GM23338 (cell line): ENCODE results near the gene WWOX. TPM values are rescaled to one million over a fixed set of nuclear protein-coding genes. Genes with fewer than 3 reads are reported as not detected.

ENCODE experiments used
- ATAC-seq: fragments of 200-7000 bp; cut with Tn5 transposase; 3 replicates; pipeline ENCODE4 v1.9.1; 2020
- DNase-seq: peaks from one replicate; pipeline ENCODE4 v3.0.0-alpha.2; 2015; ENCODE audit warnings: low spot score
- H2AFZ ChIP-seq: fragments of 200-600 bp; sonication (generic); 2 replicates; pipeline ENCODE4 v1.8.0; 2016; ENCODE audit warnings: antibody characterized with exemption, mild to moderate bottlenecking, moderate library complexity
- H3F3A ChIP-seq: fragments of 200-600 bp; sonication (generic); replicated peaks from 2 replicates; pipeline ENCODE4 v1.8.0; 2017; ENCODE audit warnings: antibody characterized with exemption, mixed run types, low read depth
- H3K27ac ChIP-seq: fragments of 200-600 bp; sonication (generic); 2 replicates; pipeline ENCODE4 v1.6.1; 2016; ENCODE audit warnings: low read depth
- H3K27me3 ChIP-seq: fragments of 200-600 bp; sonication (generic); 2 replicates; pipeline ENCODE4 v1.8.0; 2016; ENCODE audit warnings: mild to moderate bottlenecking, mixed run types, moderate library complexity; ENCODE audit not compliant: insufficient read depth
- H3K36me3 ChIP-seq: fragments of 200-600 bp; sonication (generic); 2 replicates; pipeline ENCODE4 v1.8.0; 2016; ENCODE audit warnings: mild to moderate bottlenecking; ENCODE audit not compliant: insufficient read depth
- H3K4me1 ChIP-seq: fragments of 200-600 bp; sonication (generic); 2 replicates; pipeline ENCODE4 v1.8.0; 2016; ENCODE audit warnings: mild to moderate bottlenecking, moderate library complexity; ENCODE audit not compliant: insufficient read depth
- H3K4me2 ChIP-seq: fragments of 200-600 bp; sonication (generic); 2 replicates; pipeline ENCODE4 v1.7.1; 2017; ENCODE audit warnings: mixed run types
- H3K4me3 ChIP-seq: fragments of 200-600 bp; sonication (generic); 2 replicates; pipeline ENCODE4 v1.6.1; 2016; ENCODE audit warnings: mixed run types
- H3K79me2 ChIP-seq: fragments of 200-600 bp; sonication (generic); replicated peaks from 2 replicates; pipeline ENCODE4 v1.8.0; 2017; ENCODE audit warnings: mild to moderate bottlenecking; ENCODE audit not compliant: insufficient read depth
- H3K9me2 ChIP-seq: fragments of 200-600 bp; sonication (generic); 2 replicates; pipeline ENCODE4 v1.8.0; 2017; ENCODE audit not compliant: insufficient read depth
- H4K20me1 ChIP-seq: fragments of 200-600 bp; sonication (generic); replicated peaks from 2 replicates; pipeline ENCODE4 v1.8.0; 2017; ENCODE audit warnings: mild to moderate bottlenecking; ENCODE audit not compliant: insufficient read depth
- H3K27ac Mint-ChIP-seq: 2 replicates; pipeline ENCODE4 v1.8.0; 2020; ENCODE audit warnings: inconsistent platforms, mild to moderate bottlenecking, moderate library complexity, mixed read lengths
- H3K27me3 Mint-ChIP-seq: 3 replicates; pipeline ENCODE4 v1.8.0; 2022; ENCODE audit warnings: low read depth, mild to moderate bottlenecking, moderate library complexity, mixed read lengths, inconsistent platforms; ENCODE audit not compliant: insufficient read depth, poor library complexity
- H3K36me3 Mint-ChIP-seq: 3 replicates; pipeline ENCODE4 v1.8.0; 2021; ENCODE audit warnings: low read depth, mild to moderate bottlenecking, inconsistent platforms, moderate library complexity, mixed read lengths
- H3K4me1 Mint-ChIP-seq: 3 replicates; pipeline ENCODE4 v1.8.0; 2020; ENCODE audit warnings: mild to moderate bottlenecking, inconsistent platforms, mixed read lengths
- H3K4me3 Mint-ChIP-seq: 3 replicates; pipeline ENCODE4 v1.8.0; 2021; ENCODE audit warnings: moderate library complexity, mild to moderate bottlenecking, inconsistent platforms, mixed read lengths
- H3K9me3 Mint-ChIP-seq: 3 replicates; pipeline ENCODE4 v1.8.0; 2020; ENCODE audit warnings: moderate library complexity, mild to moderate bottlenecking, inconsistent platforms, mixed read lengths
- EZH2 ChIP-seq: fragments of 200-600 bp; sonication (generic); IDR thresholded peaks from one replicate; pipeline ENCODE4 v1.8.0; 2017; ENCODE audit warnings: antibody characterized with exemption, mild to moderate bottlenecking, low read depth; ENCODE audit not compliant: unreplicated experiment
- EZH2phosphoT487 ChIP-seq: fragments of 200-600 bp; sonication (generic); IDR thresholded peaks from one replicate; pipeline ENCODE4 v1.8.1; 2018; ENCODE audit warnings: antibody characterized with exemption; ENCODE audit not compliant: unreplicated experiment
- REST ChIP-seq: IDR thresholded peaks from one replicate; pipeline ENCODE4 v1.6.1; 2018; ENCODE audit warnings: antibody characterized with exemption; ENCODE audit not compliant: unreplicated experiment
- STAT1 ChIP-seq: IDR thresholded peaks from one replicate; pipeline ENCODE4 v1.6.1; 2016; ENCODE audit warnings: antibody characterized with exemption; ENCODE audit not compliant: unreplicated experiment
- ZNF114 ChIP-seq: fragments of 250-450 bp; sonication (Bioruptor Pico); IDR thresholded peaks from 2 replicates; pipeline ENCODE4 v1.5.0; 2020; ENCODE audit warnings: mild to moderate bottlenecking, moderate library complexity
- ZNF462 ChIP-seq: fragments of 250-450 bp; sonication (Bioruptor Pico); IDR thresholded peaks from 2 replicates; pipeline ENCODE4 v1.5.0; 2020; ENCODE audit warnings: mild to moderate bottlenecking, moderate library complexity
- polyA plus RNA-seq: library from polyadenylated mRNA; unstranded; fragments of >200 nt; fragmentation: Nextera tagmentation; extraction: Ambion mirVana; gene quantifications from 2 replicates; pipeline ENCODE4 v1.2.1, GENCODE V29; 2016
- total RNA-seq: library from RNA; depleted of rRNA; stranded (reverse); fragments of >200 nt; shearing (Covaris generic); gene quantifications from 2 replicates; pipeline ENCODE4 v1.2.3, GENCODE V29; 2014

The WWOX gene
- total and polyA plus RNA-seq, 2 experiments from 2014 or later, result 10.0 to 19.3 TPM

- Histone ChIP-seq H4K20me1 (no peaks in the 10 kb centered on the region; the same call in 1 of the 2 replicates), H3K4me3 (no peak overlapping the region), H3K27ac (no peak overlapping the region), H3K4me2 (no peak overlapping the region), H3K27me3 (no peaks in the 10 kb centered on the region), H3K79me2 (no peaks in the 10 kb centered on the region), H3K9me2 (no peaks in the 10 kb centered on the region), H2AFZ (no peak overlapping the region), H3K4me1 (peaks cover 8% of the 10 kb centered on the region), H3K36me3 (no peaks in the 10 kb centered on the region), H3F3A (no peaks in the 10 kb centered on the region)
- Mint-ChIP-seq H3K36me3 (no peaks in the 10 kb centered on the region), H3K9me3 (no peaks in the 10 kb centered on the region), H3K4me3 (no peak overlapping the region), H3K27me3 (peaks cover 3% of the 10 kb centered on the region), H3K27ac (no peak overlapping the region), H3K4me1 (peaks cover 12% of the 10 kb centered on the region; the same call in 2 of the 3 replicates)
- TF ChIP-seq REST (no peak), ZNF114 (no peak), EZH2 (no peak), ZNF462 (CRISPR knock-in tag) (no peak), STAT1 (no peak), EZH2phosphoT487 (no peak)
- DNase-seq (no peak), ATAC-seq (no peak)
Observed at GRCh38 chr16:78746718-78747117, 647.3 kb downstream of the WWOX start.
